HCT116 (cell line): ENCODE measurements around the gene RAI1.

Experiments used
- CTCF ChIP-seq, 3 experiments: fragments of 200-600 bp in 1 of 3; sonication (generic) in 1 of 3; IDR thresholded peaks in 2 of 3; conservative IDR thresholded peaks in 1 of 3; 2 replicates each; pipeline ENCODE4 v1.5.1; 2012 to 2017; ENCODE audit warnings: low read depth in 2 of 3, low read length in 2 of 3, antibody characterized with exemption in 1 of 3, borderline replicate concordance in 1 of 3, control low read depth in 1 of 3, mild to moderate bottlenecking in 1 of 3, mixed read lengths in 1 of 3, mixed run types in 1 of 3, moderate library complexity in 1 of 3; ENCODE audit not compliant: insufficient read depth in 1 of 3
- MAX ChIP-seq: IDR thresholded peaks from 2 replicates; pipeline ENCODE4 v1.6.1; 2012
- SIN3A ChIP-seq: IDR thresholded peaks from 2 replicates; pipeline ENCODE4 v1.6.1; 2012; ENCODE audit warnings: low read depth
- SP1 ChIP-seq: IDR thresholded peaks from 2 replicates; pipeline ENCODE4 v1.6.1; 2012; ENCODE audit warnings: low read depth
- SRF ChIP-seq: IDR thresholded peaks from 2 replicates; pipeline ENCODE4 v1.6.1; 2012; ENCODE audit warnings: low read depth

GRCh38 chr17:17767154-17767869, 86.1 kb downstream of the RAI1 start:
- TF ChIP-seq SP1: no peak
- no peak for TF ChIP-seq CTCF (IDR thresholded peaks at IDR 0.05 in 2 of 3, conservative IDR thresholded peaks at IDR 0.05 in 1 of 3; ENCODE audit: borderline replicate concordance in 1 of 3, insufficient read depth in 1 of 3, low read depth in 2 of 3, low read length in 2 of 3)
- no peak for TF ChIP-seq SIN3A
- TF ChIP-seq SRF: no peak
- TF ChIP-seq MAX: no peak
